Measurements from ENCODE around the gene TMEM248. TPM values are rescaled to one million over a fixed set of nuclear protein-coding genes. Genes with fewer than 3 reads are reported as not detected.
"Not testable (repeated sequence)": the region's sequence is repeated elsewhere in the genome, so short reads cannot be mapped to it uniquely, and the experiment has no call there.

Gene TMEM248
- total RNA-seq, result 100 to 1,000 TPM in 1 of 4 donors, 10 to 100 TPM in 3; 68.5 to 113 (median 83.4) TPM

GRCh38 chr7:66920769-66921395, at the start of gene TMEM248:
TSS of gene TMEM248 (plus strand) at chr7:66921225. CDS start at chr7:66941866, 20,641 bp downstream.
- peak; percentile 83 to 88 for DNase-seq
- TF ChIP-seq POLR2A (IDR thresholded peaks at IDR 0.05) (peak in 1 of 2 donors; percentile 34), CTCF (IDR thresholded peaks at IDR 0.05) (no peak)
- peak within 1 kb of the TSS; percentile 59 to 80 for H3K27ac ChIP-seq
- no peaks in the 10 kb centered on the region for H3K9me3 ChIP-seq
- H3K4me3 ChIP-seq, result peak within 1 kb of the TSS; percentile 74 to 97
- intact Hi-C loops (cut with DNase I; ENCODE audit: low total_unique reads), result no loop called here
- no peaks in the 10 kb centered on the region for H3K36me3 ChIP-seq
- H3K4me1 ChIP-seq, result peaks cover 0 to 24% of the 10 kb centered on the region in 2 donors
- H3K27me3 ChIP-seq, result no peaks in the 10 kb centered on the region

- intact Hi-C loops (cut with DNase I; ENCODE audit: low total_unique reads), result no loop called here
- no peak for TF ChIP-seq CTCF (IDR thresholded peaks at IDR 0.05)
- no peak for TF ChIP-seq POLR2A (IDR thresholded peaks at IDR 0.05)
- DNase-seq, result no peak
- Histone ChIP-seq H3K4me3 (no peak overlapping the region), H3K27ac (no peak overlapping the region), H3K4me1 (no peaks in the 10 kb centered on the region), H3K9me3 (no peaks in the 10 kb centered on the region), H3K27me3 (no peaks in the 10 kb centered on the region), H3K36me3 (no peaks in the 10 kb centered on the region)
Observed at GRCh38 chr7:66873476-66873875, 47.5 kb upstream of the TMEM248 start.

- TF ChIP-seq POLR2A (IDR thresholded peaks at IDR 0.05) (no peak), CTCF (IDR thresholded peaks at IDR 0.05) (no peak)
- H3K36me3 ChIP-seq, result no peaks in the 10 kb centered on the region
- H3K27ac ChIP-seq, result no peak overlapping the region
- H3K9me3 ChIP-seq, result no peaks in the 10 kb centered on the region
- H3K4me1 ChIP-seq, result no peaks in the 10 kb centered on the region
- no peak overlapping the region for H3K4me3 ChIP-seq
- H3K27me3 ChIP-seq, result no peaks in the 10 kb centered on the region
- intact Hi-C loops (cut with DNase I; ENCODE audit: low total_unique reads), result no loop called here
- no peak for DNase-seq
Observed at GRCh38 chr7:66877577-66878300, 43.3 kb upstream of the TMEM248 start.

GRCh38 chr7:66878301-66878685, 42.7 kb upstream of the TMEM248 start:
- H3K27ac ChIP-seq; intact Hi-C loops (cut with DNase I; ENCODE audit: low total_unique reads); H3K36me3 ChIP-seq; H3K4me1 ChIP-seq; H3K9me3 ChIP-seq; DNase-seq; H3K4me3 ChIP-seq; H3K27me3 ChIP-seq: not testable (repeated sequence)

- H3K4me1 ChIP-seq, result no peaks in the 10 kb centered on the region
- H3K9me3 ChIP-seq, result no peaks in the 10 kb centered on the region
- H3K4me3 ChIP-seq, result no peak overlapping the region
- DNase-seq, result no peak
- intact Hi-C loops (cut with DNase I; ENCODE audit: low total_unique reads), result no loop called here
- no peaks in the 10 kb centered on the region for H3K36me3 ChIP-seq
- H3K27ac ChIP-seq, result no peak overlapping the region
- no peak for TF ChIP-seq CTCF (IDR thresholded peaks at IDR 0.05)
- no peak for TF ChIP-seq POLR2A (IDR thresholded peaks at IDR 0.05)
- no peaks in the 10 kb centered on the region for H3K27me3 ChIP-seq
Observed at GRCh38 chr7:66880053-66880452, 41.0 kb upstream of the TMEM248 start.

- H3K9me3 ChIP-seq; H3K27ac ChIP-seq; H3K27me3 ChIP-seq; intact Hi-C loops (cut with DNase I; ENCODE audit: low total_unique reads); H3K4me1 ChIP-seq; DNase-seq; H3K36me3 ChIP-seq; H3K4me3 ChIP-seq: not testable (repeated sequence)
Observed at GRCh38 chr7:66880577-66880976, 40.4 kb upstream of the TMEM248 start.
